ACC112 (cell line): Measurements from ENCODE around the gene CTSE.

Experiments used
- H2AFZ ChIP-seq: fragments of 200-600 bp; sonication (generic); one replicate; pipeline ENCODE4 v1.6.0; 2017; ENCODE audit warnings: antibody characterized with exemption, low read length; ENCODE audit not compliant: unreplicated experiment
- H3K27ac ChIP-seq: fragments of 200-600 bp; sonication (generic); 2 replicates; pipeline ENCODE4 v1.5.1; 2014; ENCODE audit warnings: low read depth, mild to moderate bottlenecking, antibody characterized with exemption, low read length, moderate library complexity
- H3K27me3 ChIP-seq: fragments of 200-600 bp; sonication (generic); 2 replicates; pipeline ENCODE4 v1.6.1; 2014; ENCODE audit warnings: mild to moderate bottlenecking, antibody characterized with exemption, low read length, moderate library complexity, mixed read lengths; ENCODE audit not compliant: insufficient read depth
- H3K36me3 ChIP-seq: fragments of 200-600 bp; sonication (generic); 2 replicates; pipeline ENCODE4 v1.6.1; 2016; ENCODE audit warnings: mild to moderate bottlenecking, antibody characterized with exemption, low read length, moderate library complexity, mixed read lengths; ENCODE audit not compliant: insufficient read depth
- H3K4me1 ChIP-seq: fragments of 200-600 bp; sonication (generic); one replicate; pipeline ENCODE4 v1.6.1; 2016; ENCODE audit warnings: low read length, mixed read lengths; ENCODE audit not compliant: insufficient read depth, unreplicated experiment, control insufficient read depth
- H3K4me3 ChIP-seq: fragments of 200-600 bp; sonication (generic); 2 replicates; pipeline ENCODE4 v1.5.1; 2014; ENCODE audit warnings: mild to moderate bottlenecking, low read depth, low read length
- H3K79me2 ChIP-seq: fragments of 200-600 bp; sonication (generic); one replicate; pipeline ENCODE4 v1.6.0; 2016; ENCODE audit warnings: low read length; ENCODE audit not compliant: control insufficient read depth, unreplicated experiment, insufficient read depth

The CTSE gene

GRCh38 chr1:205991237-205991636, 32.5 kb downstream of the CTSE start:
- Histone ChIP-seq H3K4me1 (no peaks in the 10 kb centered on the region), H3K27ac (no peak overlapping the region), H3K4me3 (no peak overlapping the region), H3K27me3 (no peaks in the 10 kb centered on the region), H3K79me2 (no peaks in the 10 kb centered on the region), H2AFZ (no peak overlapping the region), H3K36me3 (peaks cover 11% of the 10 kb centered on the region)

DNA sequence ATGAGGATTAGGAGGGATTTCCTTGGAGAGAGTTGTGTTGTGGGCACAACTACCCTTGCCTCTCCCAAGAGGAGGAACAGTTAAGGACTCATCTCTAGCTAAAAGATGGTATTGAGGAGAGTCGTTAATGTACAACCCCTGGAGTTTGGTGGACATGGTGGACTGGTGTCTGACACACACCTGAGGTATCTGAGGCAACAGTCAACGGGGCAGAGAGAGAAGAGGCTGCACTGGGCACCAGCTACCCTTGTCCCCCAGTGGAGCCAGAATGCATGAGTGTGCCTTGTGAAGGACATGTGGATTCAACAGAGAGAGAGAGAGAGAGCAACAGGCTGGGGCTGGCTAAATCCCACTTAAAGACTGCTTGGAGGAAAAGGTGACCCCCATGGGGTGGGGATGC, 33.5 kb downstream of the CTSE start:
- Histone ChIP-seq H3K4me3 (no peak overlapping the region), H3K36me3 (peaks cover 11% of the 10 kb centered on the region), H3K79me2 (no peaks in the 10 kb centered on the region), H3K27ac (no peak overlapping the region), H3K27me3 (no peaks in the 10 kb centered on the region), H2AFZ (no peak overlapping the region), H3K4me1 (no peaks in the 10 kb centered on the region)

DNA sequence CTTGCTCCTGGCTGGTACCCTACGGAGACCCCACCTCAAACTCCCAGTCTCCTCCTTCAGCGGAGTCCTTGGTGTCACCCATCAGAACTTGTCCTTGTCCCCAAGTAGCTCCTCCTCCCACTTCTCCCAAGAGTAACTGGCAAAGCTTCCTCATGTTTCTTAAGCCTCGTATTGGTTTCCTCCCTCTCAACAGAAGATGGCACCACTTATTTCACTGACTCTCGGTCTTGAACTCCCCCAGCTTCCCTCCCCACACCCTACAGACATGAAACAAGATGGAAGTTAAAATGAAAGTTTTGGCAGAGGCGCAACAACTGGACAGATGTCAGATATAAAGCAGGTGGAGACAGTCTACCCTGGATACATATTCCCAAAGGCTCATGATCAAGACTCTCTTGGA, 33.9 kb downstream of the CTSE start:
- peaks cover 11% of the 10 kb centered on the region for H3K36me3 ChIP-seq
- no peaks in the 10 kb centered on the region for H3K79me2 ChIP-seq
- H3K27ac ChIP-seq = no peak overlapping the region
- no peaks in the 10 kb centered on the region for H3K4me1 ChIP-seq
- no peaks in the 10 kb centered on the region for H3K27me3 ChIP-seq
- no peak overlapping the region for H2AFZ ChIP-seq
- no peak overlapping the region for H3K4me3 ChIP-seq

- no peak overlapping the region for H3K4me3 ChIP-seq
- peaks cover 2% of the 10 kb centered on the region for H3K4me1 ChIP-seq
- H2AFZ ChIP-seq = no peak overlapping the region
- H3K79me2 ChIP-seq = no peaks in the 10 kb centered on the region
- no peaks in the 10 kb centered on the region for H3K27me3 ChIP-seq
- H3K27ac ChIP-seq = no peak overlapping the region
- H3K36me3 ChIP-seq = peaks cover 11% of the 10 kb centered on the region
These were observed 35.1 kb downstream of the CTSE start for GRCh38 chr1:205988585-205988995.

DNA sequence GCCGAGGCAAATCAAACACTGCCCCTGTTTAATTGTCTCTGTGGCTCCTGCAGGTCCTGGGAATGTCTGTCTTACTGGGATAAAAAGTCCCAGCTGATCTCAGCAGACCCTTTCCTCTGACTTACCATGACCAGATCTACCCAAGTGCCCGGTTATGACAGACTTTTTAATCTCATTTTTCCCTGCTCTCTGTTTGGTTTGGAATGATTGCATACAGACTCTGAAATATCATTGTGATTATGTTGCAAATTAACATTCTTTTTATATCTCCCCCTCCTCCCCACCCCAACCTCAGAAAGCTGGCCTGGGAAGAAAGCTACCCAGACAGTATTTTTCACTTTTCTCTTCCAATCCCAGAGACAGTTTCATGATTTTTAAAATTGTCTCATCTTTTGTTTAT, 36.8 kb downstream of the CTSE start:
- Histone ChIP-seq H3K27me3 (no peaks in the 10 kb centered on the region), H3K79me2 (no peaks in the 10 kb centered on the region), H3K36me3 (peaks cover 3% of the 10 kb centered on the region), H3K27ac (no peak overlapping the region), H2AFZ (no peak overlapping the region), H3K4me1 (peaks cover 2% of the 10 kb centered on the region), H3K4me3 (no peak overlapping the region)

- Histone ChIP-seq H3K4me1 (peaks cover 2% of the 10 kb centered on the region), H2AFZ (no peak overlapping the region), H3K4me3 (no peak overlapping the region), H3K27ac (no peak overlapping the region), H3K27me3 (no peaks in the 10 kb centered on the region), H3K36me3 (0 out of 2 replicates have a peak, but pooled peaks cover 3% of the 10 kb centered on the region), H3K79me2 (no peaks in the 10 kb centered on the region)
These were observed 37.4 kb downstream of the CTSE start for GRCh38 chr1:205986292-205986691.

DNA sequence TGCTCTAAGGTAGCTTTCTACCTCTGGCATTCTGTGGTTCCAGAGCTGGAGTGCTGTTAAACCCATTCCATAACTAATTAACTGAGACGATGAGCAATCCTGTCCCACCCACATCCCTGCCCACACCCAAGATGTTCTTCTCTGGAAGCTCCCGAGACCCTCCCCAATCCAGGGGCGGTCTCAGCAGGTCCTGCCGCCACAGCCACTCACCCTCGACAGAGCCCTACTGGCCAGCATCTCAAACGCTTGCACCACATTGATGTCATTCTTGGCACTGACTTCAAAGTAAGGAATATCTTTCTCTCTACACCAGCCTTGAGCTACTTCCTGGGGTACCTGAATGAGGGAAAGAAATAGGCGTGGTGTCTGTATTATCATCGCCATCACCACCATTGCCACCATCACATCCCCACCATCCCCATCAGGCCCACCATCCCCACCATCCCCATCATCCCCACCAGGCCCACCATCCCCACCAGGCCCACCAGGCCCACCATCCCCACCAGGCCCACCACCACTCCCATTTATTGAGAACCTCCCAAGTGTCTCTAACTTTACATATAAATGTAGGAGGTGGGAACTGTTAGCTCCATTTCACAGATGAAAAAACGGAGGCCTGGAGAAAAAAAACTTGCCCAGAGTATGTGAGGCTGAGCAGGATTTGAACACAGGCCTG, 38.2 kb downstream of the CTSE start:
- H3K4me1 ChIP-seq = peaks cover 2% of the 10 kb centered on the region
- H3K79me2 ChIP-seq = no peaks in the 10 kb centered on the region
- no peak overlapping the region for H3K27ac ChIP-seq

GRCh38 chr1:205983925-205984725, 39.6 kb downstream of the CTSE start:
- Histone ChIP-seq H3K4me1 (peaks cover 2% of the 10 kb centered on the region), H3K27me3 (no peaks in the 10 kb centered on the region), H3K27ac (no peak overlapping the region), H3K36me3 (no peaks in the 10 kb centered on the region), H2AFZ (no peak overlapping the region), H3K79me2 (no peaks in the 10 kb centered on the region), H3K4me3 (no peak overlapping the region)

More for the DNA sequence above, 38.2 kb downstream of the CTSE start:
- Histone ChIP-seq H3K4me3 (no peak overlapping the region), H3K36me3 (0 out of 2 replicates have a peak, but pooled peaks cover 3% of the 10 kb centered on the region), H3K27me3 (no peaks in the 10 kb centered on the region), H2AFZ (no peak overlapping the region)

- Histone ChIP-seq H2AFZ (no peak overlapping the region), H3K4me3 (no peak overlapping the region), H3K36me3 (no peaks in the 10 kb centered on the region), H3K79me2 (no peaks in the 10 kb centered on the region), H3K27ac (no peak overlapping the region), H3K4me1 (peaks cover 2% of the 10 kb centered on the region), H3K27me3 (no peaks in the 10 kb centered on the region)
These were observed 42.4 kb downstream of the CTSE start for GRCh38 chr1:205981257-205981656.

DNA sequence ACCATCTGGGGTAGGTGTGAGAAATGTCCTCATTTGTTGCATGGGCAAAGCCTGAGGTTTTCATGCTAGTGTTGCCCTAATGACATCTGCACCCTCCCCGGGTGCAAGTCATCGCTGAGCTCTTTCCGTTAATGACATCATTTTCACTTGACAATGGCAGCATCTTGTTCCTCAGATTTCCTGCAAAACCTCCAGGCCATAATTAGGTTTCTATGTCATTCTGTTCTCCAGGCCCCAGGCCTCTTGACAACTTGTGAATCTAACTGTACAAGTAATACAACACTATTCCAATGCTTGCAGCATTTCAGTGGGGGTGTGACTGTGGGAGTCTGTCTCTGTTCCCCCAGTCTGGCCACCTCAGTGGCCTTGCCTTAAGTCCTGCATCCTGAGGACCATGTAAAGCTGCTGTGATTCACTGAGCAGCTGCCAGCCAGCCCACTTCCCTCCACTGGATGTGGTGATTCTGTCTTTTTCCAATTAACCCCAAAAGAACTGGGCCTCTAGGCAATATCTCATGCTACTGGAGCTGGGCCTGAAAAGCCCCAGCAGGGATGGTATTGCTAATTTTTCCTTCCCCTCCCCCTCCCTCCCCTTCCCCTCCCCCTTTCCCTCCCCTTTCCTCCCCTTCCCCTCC, 43.3 kb downstream of the CTSE start:
- H3K4me3 ChIP-seq = no peak overlapping the region
- H2AFZ ChIP-seq = no peak overlapping the region
- no peaks in the 10 kb centered on the region for H3K79me2 ChIP-seq
- no peak overlapping the region for H3K27ac ChIP-seq
- H3K4me1 ChIP-seq = peaks cover 2% of the 10 kb centered on the region
- H3K27me3 ChIP-seq = no peaks in the 10 kb centered on the region
- no peaks in the 10 kb centered on the region for H3K36me3 ChIP-seq
